ENCODE results near the gene RAET1G.
A peak's percentile ranks its signal among the peaks of the same experiment; 100 is the strongest.
"Not testable (repeated sequence)": the region's sequence is repeated elsewhere in the genome, so short reads cannot be mapped to it uniquely, and the experiment has no call there.

The RAET1G gene

DNA sequence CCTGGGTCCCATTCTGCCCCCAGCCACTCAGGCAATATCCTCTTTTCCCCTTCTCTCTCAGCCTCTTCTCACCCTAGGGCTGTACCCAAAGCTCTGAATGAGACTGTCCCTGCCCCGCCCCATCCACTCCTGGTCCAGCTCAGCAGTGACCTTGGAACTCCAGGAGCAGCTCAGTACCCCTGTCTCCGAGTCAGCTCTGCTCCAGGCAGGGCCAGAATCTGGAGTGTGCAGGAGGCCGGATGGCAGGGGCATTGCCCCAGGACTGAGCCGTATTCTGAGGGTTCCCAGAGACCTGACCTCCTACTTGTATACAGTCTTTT, 2.0 kb upstream of the RAET1G start:
- Histone ChIP-seq H3K27me3 (replicated peaks; ENCODE audit: control insufficient read depth, insufficient read depth, low read length, poor library complexity, severe bottlenecking) (peaks cover 53% of the 10 kb centered on the region), H3K27ac (ENCODE audit: insufficient read depth, low read length, poor library complexity, severe bottlenecking) (no peak overlapping the region), H3K4me3 (ENCODE audit: insufficient read depth, low read depth, low read length, poor library complexity, severe bottlenecking) (no peak overlapping the region), H3K36me3 (ENCODE audit: control insufficient read depth, insufficient read depth, low read length) (no peaks in the 10 kb centered on the region), H3K9me3 (ENCODE audit: control insufficient read depth, low read length) (no peaks in the 10 kb centered on the region), H3K4me1 (ENCODE audit: control insufficient read depth, insufficient read depth, low read length, poor library complexity, severe bottlenecking) (peaks cover 24% of the 10 kb centered on the region)
- DNase-seq = no peak

DNA sequence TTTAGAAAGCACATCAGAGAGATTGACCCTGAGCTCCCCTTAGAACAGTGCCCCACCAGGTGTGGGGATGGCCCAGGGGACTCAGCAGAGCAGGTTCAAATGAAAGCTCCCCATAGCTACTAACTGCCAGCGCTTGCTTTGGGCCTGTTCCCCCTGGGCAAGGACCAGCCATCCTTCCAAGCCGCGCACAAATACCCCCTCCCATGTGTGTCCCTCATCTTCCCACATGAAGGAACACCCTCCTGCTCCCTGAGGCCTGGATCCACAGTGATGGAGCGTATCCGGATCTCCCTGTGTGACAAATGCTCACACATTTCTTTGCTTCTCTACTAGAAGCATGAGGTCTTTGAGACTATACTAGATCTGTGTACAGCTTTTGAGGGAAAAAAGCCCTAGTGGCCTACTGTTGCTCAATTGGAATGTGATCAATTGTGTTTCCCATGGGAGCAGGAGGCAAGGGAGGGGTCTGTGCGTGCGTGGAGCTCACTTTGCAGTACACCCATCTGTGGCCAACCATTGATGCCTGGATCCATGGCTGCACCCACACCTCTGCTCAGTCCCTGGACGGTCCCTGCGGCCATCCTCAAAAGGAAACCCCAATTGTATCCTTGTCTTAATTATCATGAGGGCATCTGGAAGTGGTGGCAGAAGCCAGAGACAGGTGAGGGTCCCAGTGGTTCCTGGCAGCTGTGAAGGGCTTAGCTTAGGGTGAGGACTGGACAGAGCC, 1.4 kb upstream of the RAET1G start:
- no peak for DNase-seq
- Histone ChIP-seq H3K4me3 (ENCODE audit: insufficient read depth, low read depth, low read length, poor library complexity, severe bottlenecking) (no peak overlapping the region), H3K9me3 (ENCODE audit: control insufficient read depth, low read length) (no peaks in the 10 kb centered on the region), H3K27ac (ENCODE audit: insufficient read depth, low read length, poor library complexity, severe bottlenecking) (no peak overlapping the region), H3K4me1 (ENCODE audit: control insufficient read depth, insufficient read depth, low read length, poor library complexity, severe bottlenecking) (peaks cover 24% of the 10 kb centered on the region), H3K27me3 (replicated peaks; ENCODE audit: control insufficient read depth, insufficient read depth, low read length, poor library complexity, severe bottlenecking) (peaks cover 48% of the 10 kb centered on the region), H3K36me3 (ENCODE audit: control insufficient read depth, insufficient read depth, low read length) (no peaks in the 10 kb centered on the region)

DNA sequence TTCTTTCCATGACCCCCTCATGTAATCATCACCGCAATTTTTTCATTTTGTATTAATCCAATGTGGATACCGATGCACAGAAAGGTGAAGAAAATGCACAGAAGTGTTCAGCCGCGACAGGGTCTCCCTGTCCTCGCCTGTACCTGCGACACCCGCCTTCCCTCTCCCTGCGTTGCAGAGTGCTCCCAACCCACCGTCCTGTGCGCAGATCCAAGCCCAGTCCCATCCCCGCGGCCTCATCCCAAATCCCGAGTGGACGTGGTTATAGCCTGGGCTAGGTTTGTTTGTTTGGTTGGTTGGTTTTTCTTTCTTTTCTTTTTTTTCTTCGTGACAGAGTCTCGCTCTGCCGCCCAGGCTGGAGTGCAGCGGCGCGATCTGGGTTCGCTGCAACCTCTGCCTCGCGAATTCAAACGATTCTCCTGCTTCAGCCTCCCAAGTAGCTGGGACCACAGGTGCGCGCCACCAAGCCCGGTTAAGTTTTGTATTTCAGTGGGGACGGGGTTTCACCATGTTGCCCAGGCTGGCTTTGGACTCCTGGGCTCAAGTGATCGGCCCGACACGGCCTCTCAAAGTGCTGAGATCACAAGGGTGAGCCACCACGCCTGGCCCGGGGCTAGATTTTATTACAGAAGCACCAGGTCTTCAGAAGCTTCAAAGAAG, 536 bp upstream of the RAET1G start:
- Histone ChIP-seq H3K4me1 (ENCODE audit: control insufficient read depth, insufficient read depth, low read length, poor library complexity, severe bottlenecking) (peaks cover 24% of the 10 kb centered on the region), H3K27me3 (replicated peaks; ENCODE audit: control insufficient read depth, insufficient read depth, low read length, poor library complexity, severe bottlenecking) (peaks cover 44% of the 10 kb centered on the region), H3K9me3 (ENCODE audit: control insufficient read depth, low read length) (no peaks in the 10 kb centered on the region), H3K27ac (ENCODE audit: insufficient read depth, low read length, poor library complexity, severe bottlenecking) (no peak overlapping the region), H3K36me3 (ENCODE audit: control insufficient read depth, insufficient read depth, low read length) (no peaks in the 10 kb centered on the region), H3K4me3 (ENCODE audit: insufficient read depth, low read depth, low read length, poor library complexity, severe bottlenecking) (peak overlapping the region; percentile 59)
- no peak for DNase-seq

DNA sequence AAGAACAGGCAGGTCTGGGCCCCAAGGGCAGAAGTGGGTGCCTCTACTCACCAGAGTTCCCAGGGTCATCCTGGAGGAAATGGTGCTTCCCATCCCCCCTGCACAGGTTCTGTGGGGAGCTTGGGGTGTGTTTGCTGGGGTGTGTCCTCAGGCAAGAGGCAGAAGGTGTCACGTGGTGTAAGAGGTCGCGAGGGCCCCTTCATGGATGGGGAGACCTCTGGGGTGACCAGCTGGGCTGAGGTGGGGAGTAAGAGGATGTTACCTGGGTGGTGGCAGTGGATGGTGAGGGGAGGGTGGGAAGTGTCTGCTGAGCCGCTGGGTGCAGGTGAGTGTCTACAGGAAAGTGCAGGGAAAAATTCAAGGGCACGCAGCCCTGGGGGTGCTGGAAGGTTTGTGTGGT, 830 bp downstream of the RAET1G start:
- H3K27me3 ChIP-seq (replicated peaks; ENCODE audit: control insufficient read depth, insufficient read depth, low read length, poor library complexity, severe bottlenecking) = peaks cover 44% of the 10 kb centered on the region
- H3K36me3 ChIP-seq (ENCODE audit: control insufficient read depth, insufficient read depth, low read length); H3K27ac ChIP-seq (ENCODE audit: insufficient read depth, low read length, poor library complexity, severe bottlenecking); DNase-seq; H3K4me3 ChIP-seq (ENCODE audit: insufficient read depth, low read depth, low read length, poor library complexity, severe bottlenecking); H3K9me3 ChIP-seq (ENCODE audit: control insufficient read depth, low read length): not testable (repeated sequence)
- peaks cover 24% of the 10 kb centered on the region for H3K4me1 ChIP-seq (ENCODE audit: control insufficient read depth, insufficient read depth, low read length, poor library complexity, severe bottlenecking)

DNA sequence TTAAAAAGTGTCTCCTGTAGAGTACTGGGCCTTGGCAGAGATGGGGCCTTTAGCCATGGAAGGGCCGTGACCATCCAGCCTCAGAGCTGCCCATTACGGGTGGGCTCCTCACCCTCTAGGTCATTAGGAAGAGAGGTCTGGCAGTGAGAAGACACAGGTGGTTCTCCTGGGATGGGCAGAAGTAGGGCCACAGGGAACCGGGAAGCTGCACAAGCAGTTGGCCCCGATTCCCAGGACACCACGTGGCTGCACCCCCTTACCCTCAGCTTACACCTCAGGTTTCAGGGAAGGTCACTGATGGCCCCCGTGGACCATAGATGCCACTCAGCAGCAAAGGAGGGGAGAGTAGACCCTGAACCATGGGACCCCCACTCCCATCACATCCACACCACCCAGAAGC, 1.6 kb downstream of the RAET1G start:
- Histone ChIP-seq H3K4me3 (ENCODE audit: insufficient read depth, low read depth, low read length, poor library complexity, severe bottlenecking) (no peak overlapping the region), H3K27me3 (replicated peaks; ENCODE audit: control insufficient read depth, insufficient read depth, low read length, poor library complexity, severe bottlenecking) (peaks cover 43% of the 10 kb centered on the region), H3K9me3 (ENCODE audit: control insufficient read depth, low read length) (no peaks in the 10 kb centered on the region), H3K27ac (ENCODE audit: insufficient read depth, low read length, poor library complexity, severe bottlenecking) (no peak overlapping the region), H3K36me3 (ENCODE audit: control insufficient read depth, insufficient read depth, low read length) (no peaks in the 10 kb centered on the region), H3K4me1 (ENCODE audit: control insufficient read depth, insufficient read depth, low read length, poor library complexity, severe bottlenecking) (peaks cover 23% of the 10 kb centered on the region)
- DNase-seq = no peak

DNA sequence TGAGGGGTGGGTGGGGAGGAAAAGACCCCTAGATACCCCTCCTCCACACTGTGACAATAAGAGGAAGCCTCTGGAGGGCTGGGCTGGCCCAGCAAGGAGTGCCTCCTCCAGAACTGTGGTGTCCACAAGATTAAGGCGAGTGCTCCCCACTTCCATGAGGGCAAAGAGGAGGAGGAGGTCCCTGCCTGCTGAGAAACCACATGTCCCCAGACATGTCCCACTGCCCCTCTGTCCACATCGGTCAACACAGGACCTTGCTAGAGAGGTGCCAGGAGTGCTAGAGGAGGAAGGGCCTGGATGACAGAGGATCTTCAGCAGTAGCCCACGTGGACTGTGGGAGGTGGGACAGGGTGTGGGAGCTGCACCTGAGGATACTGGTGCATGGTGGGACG, 3.1 kb downstream of the RAET1G start:
- Histone ChIP-seq H3K27me3 (replicated peaks; ENCODE audit: control insufficient read depth, insufficient read depth, low read length, poor library complexity, severe bottlenecking) (peaks cover 27% of the 10 kb centered on the region), H3K9me3 (ENCODE audit: control insufficient read depth, low read length) (no peaks in the 10 kb centered on the region), H3K4me3 (ENCODE audit: insufficient read depth, low read depth, low read length, poor library complexity, severe bottlenecking) (no peak overlapping the region), H3K36me3 (ENCODE audit: control insufficient read depth, insufficient read depth, low read length) (no peaks in the 10 kb centered on the region), H3K27ac (ENCODE audit: insufficient read depth, low read length, poor library complexity, severe bottlenecking) (no peak overlapping the region), H3K4me1 (ENCODE audit: control insufficient read depth, insufficient read depth, low read length, poor library complexity, severe bottlenecking) (peaks cover 15% of the 10 kb centered on the region)
- DNase-seq = no peak

DNA sequence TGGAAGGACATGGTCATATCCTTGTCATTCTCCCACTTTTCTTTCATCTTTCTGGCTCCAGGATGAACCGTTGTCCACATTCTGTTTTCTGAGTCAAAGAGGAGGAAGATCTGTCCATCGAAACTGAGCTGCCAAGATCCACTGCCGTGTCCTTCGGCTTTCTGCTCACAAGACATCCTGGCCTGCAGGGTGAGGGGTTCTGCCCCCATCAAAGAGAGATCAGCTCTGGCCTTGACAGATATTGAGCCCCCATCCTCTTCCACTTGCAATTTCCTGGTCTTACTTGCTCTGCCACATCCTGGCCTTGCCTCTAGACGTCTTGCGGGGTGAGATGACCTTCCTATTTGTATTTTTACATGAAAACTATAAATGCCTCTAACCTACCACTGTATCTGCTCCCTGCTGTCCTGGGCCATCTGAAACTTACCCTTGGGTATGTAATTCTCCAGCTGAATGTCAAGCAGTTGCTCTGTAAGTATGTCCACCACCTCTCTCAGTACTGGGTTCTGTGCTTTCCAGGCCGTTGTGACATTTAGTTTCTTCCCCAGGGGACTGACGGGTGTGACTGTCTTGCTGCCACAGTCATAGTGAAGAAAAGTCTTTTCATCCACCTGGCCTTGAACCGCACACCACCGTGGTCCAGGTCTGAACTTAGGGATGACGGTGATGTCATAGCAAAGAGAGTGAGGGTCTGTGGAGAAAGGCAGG, 3.6 kb downstream of the RAET1G start:
- H3K9me3 ChIP-seq (ENCODE audit: control insufficient read depth, low read length); H3K27ac ChIP-seq (ENCODE audit: insufficient read depth, low read length, poor library complexity, severe bottlenecking); H3K36me3 ChIP-seq (ENCODE audit: control insufficient read depth, insufficient read depth, low read length); H3K4me3 ChIP-seq (ENCODE audit: insufficient read depth, low read depth, low read length, poor library complexity, severe bottlenecking); DNase-seq: not testable (repeated sequence)
- peaks cover 22% of the 10 kb centered on the region for H3K27me3 ChIP-seq (replicated peaks; ENCODE audit: control insufficient read depth, insufficient read depth, low read length, poor library complexity, severe bottlenecking)
- H3K4me1 ChIP-seq (ENCODE audit: control insufficient read depth, insufficient read depth, low read length, poor library complexity, severe bottlenecking) = peaks cover 15% of the 10 kb centered on the region

DNA sequence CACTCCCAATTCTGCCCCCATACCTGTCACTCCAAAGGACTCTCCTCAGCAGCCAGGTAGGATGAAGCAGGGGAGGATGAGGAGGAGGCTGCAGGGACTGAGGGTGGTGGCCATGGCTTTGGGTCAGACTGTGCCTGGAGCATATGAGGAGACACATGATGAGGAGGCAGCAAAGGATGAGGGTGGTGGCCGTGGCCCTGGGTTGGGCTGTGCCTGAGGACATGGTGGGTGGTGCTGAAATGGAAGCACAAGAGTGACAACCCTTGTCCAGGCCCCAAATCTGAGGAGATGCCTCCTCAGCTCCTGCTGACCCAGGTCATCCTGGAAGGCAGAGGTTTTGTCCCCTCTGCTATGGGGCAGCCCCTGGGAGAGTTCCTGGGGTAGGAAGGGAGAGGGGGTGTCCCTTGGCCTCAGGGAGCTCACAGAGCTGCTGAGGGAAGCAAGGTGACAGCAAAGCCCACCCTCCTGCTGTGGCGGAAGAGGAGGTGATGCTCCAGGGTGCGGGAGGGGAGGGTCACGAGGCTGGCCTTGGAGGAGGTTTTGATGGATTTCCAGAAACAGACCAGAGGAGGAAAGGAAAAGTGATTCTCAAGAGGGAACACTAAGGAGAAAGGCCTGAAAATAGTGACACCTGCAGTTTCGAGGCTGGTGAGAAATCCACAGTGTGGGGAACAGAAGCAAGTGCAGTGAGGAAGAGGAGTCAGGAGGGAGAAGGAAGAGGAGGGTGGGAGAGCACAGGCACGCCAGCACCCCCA, 4.6 kb downstream of the RAET1G start:
- no peak overlapping the region for H3K4me3 ChIP-seq (ENCODE audit: insufficient read depth, low read depth, low read length, poor library complexity, severe bottlenecking)
- no peaks in the 10 kb centered on the region for H3K36me3 ChIP-seq (ENCODE audit: control insufficient read depth, insufficient read depth, low read length)
- H3K27ac ChIP-seq (ENCODE audit: insufficient read depth, low read length, poor library complexity, severe bottlenecking) = no peak overlapping the region
- H3K27me3 ChIP-seq (replicated peaks; ENCODE audit: control insufficient read depth, insufficient read depth, low read length, poor library complexity, severe bottlenecking) = peaks cover 14% of the 10 kb centered on the region
- H3K4me1 ChIP-seq (ENCODE audit: control insufficient read depth, insufficient read depth, low read length, poor library complexity, severe bottlenecking) = peaks cover 10% of the 10 kb centered on the region
- DNase-seq = no peak
- H3K9me3 ChIP-seq (ENCODE audit: control insufficient read depth, low read length) = no peaks in the 10 kb centered on the region

DNA sequence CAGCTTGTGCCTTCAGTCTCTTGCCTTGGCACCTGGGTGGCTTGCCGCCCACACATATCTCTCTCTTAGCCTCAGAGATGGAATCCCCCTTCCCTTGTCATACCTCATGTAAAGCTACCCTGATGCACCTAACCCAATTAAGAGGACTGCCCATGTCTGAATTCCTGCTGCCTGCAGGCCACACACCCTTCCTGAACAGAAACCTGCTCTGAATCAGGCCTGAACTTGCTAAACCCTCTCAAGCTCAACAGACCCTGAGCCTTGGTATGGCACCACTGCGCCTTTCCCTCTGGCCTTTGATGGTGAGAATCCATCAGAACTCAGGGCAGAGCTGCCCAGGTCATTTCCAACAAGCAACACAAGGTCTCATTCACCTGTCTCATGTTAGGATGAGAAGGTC, 5.2 kb downstream of the RAET1G start:
- no peaks in the 10 kb centered on the region for H3K9me3 ChIP-seq (ENCODE audit: control insufficient read depth, low read length)
- H3K27ac ChIP-seq (ENCODE audit: insufficient read depth, low read length, poor library complexity, severe bottlenecking) = no peak overlapping the region
- H3K36me3 ChIP-seq (ENCODE audit: control insufficient read depth, insufficient read depth, low read length) = no peaks in the 10 kb centered on the region
- H3K27me3 ChIP-seq (replicated peaks; ENCODE audit: control insufficient read depth, insufficient read depth, low read length, poor library complexity, severe bottlenecking) = peaks cover 9% of the 10 kb centered on the region
- no peak overlapping the region for H3K4me3 ChIP-seq (ENCODE audit: insufficient read depth, low read depth, low read length, poor library complexity, severe bottlenecking)
- peaks cover 4% of the 10 kb centered on the region for H3K4me1 ChIP-seq (ENCODE audit: control insufficient read depth, insufficient read depth, low read length, poor library complexity, severe bottlenecking)
- DNase-seq = no peak

Data from effector memory CD4-positive, alpha-beta T cell (primary cell).